SHP77 treated with DMSO at 0.1 percent for 48 hours (cell line): ENCODE results near the gene STUM.
"Not testable (repeated sequence)": the region's sequence is repeated elsewhere in the genome, so short reads cannot be mapped to it uniquely, and the experiment has no call there.

Source experiments
- DNase-seq: peaks from one replicate; lab custom pipeline; 2025; lab: John Stamatoyannopoulos, UW

The STUM gene, protein sequence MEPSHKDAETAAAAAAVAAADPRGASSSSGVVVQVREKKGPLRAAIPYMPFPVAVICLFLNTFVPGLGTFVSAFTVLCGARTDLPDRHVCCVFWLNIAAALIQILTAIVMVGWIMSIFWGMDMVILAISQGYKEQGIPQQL

DNA sequence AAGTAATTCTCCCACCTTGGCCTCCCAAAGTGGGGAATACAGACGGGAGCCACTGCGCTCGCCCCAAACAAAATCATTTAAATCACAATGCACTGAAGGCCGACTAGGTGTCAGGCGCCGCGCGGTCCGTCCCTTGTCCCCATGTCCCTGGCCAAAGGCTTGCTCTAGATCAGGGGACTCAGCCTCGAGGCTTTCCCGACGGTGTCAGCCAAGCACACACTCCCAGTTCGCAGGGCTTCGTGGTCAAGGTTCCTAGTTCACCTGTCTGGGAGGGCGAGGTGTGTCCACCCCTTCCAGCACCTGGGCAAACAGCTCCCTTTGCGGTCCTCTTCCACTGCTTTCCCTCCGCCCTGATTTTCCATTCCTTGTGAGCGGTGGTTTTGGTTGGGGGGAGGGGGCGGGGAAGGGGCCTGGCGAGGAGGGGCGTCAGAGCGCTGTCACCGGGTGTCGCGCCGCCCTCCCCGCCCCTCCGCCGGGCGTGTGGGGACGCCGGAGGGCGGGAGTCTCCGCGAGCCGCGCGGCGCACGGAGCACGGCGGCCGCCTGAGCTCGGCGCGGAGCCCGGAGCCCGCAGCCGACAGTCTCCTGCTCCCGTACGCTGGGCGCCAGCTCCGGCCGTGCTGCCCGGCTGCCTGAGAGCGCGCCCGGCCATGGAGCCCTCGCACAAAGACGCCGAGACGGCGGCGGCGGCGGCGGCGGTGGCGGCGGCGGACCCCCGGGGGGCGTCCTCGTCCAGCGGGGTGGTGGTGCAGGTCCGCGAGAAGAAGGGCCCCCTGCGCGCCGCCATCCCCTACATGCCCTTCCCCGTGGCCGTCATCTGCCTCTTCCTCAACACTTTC lies at the start of gene STUM:
STUM (plus strand) TSS at position 509 of the 838 bp plus-strand sequence; CDS start at position 650, 141 bp downstream.
- DNase-seq: no peak

DNA sequence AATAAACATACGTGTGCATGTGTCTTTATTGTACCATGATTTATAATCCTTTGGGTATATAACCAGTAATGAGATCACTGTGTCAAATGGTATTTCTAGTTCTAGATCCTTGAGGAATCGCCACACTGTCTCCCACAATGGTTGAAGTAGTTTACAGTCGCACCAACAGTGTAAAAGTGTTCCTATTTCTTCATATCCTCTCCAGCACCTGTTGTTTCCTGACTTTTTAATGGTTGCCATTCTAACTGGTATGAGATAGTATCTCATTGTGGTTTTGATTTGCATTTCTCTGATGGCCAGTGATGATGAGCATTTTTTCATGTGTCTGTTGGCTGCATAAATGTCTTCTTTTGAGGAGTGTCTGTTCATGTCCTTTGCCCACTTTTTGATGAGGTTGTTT lies 48.9 kb upstream of the STUM start:
- DNase-seq: not testable (repeated sequence)

DNA sequence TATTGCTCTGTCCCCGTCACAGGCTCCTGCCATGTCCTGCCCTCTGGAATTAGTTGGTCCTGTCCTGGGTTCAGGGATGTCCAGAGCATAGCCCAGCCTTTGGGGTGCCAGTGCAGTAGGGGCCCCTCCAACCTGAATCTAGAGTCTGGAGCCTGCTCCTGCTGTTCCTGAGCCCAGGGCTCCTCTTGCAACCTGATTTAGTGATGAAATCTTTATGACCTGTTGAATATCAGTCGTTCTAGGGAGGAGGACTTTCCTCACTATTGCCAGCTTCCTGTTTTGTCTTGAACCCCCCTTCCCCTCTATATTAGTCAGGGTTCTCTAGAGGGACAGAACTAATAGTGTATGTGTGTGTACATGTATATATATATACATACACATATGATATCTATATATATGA lies 42.5 kb upstream of the STUM start:
- DNase-seq: no peak

DNA sequence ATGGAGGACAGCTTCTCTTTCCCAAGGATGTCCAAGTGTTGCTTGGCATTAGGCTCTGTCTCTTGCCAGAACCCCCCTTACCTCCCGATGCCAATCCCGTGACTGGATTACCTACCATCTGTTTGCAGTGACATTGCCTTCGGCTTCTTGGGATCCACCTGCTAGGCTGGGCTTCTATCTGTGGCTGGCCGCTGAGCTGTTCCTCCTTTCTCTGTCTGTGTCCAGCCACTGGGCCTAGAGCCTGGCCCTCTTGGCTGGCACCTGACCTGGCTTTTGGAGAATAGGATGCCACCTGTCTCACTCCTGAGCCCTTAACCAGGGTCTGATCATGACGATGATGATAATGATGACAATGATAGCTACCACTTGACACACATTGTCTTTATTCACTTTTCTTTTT lies 41.6 kb upstream of the STUM start:
- DNase-seq: no peak

DNA sequence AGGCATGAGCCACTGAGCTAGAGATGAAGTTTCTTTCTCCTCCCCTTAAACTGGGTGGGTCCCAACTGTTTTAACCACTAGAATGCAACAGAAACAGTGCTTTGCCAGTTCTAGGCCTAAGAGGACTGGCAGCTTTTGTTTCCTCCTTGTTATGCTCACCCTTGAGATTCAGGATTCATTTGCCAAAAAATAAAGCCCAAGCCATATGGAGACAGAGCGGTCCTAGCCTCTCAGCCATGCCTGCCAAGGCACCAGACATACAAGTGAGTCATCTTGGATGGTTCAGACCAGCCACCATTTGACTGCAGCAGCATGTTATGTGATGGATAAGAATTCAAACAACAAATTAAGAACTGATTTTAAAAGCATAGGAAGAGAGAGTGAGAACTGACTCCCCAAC lies 38.1 kb upstream of the STUM start:
- DNase-seq: no peak

DNA sequence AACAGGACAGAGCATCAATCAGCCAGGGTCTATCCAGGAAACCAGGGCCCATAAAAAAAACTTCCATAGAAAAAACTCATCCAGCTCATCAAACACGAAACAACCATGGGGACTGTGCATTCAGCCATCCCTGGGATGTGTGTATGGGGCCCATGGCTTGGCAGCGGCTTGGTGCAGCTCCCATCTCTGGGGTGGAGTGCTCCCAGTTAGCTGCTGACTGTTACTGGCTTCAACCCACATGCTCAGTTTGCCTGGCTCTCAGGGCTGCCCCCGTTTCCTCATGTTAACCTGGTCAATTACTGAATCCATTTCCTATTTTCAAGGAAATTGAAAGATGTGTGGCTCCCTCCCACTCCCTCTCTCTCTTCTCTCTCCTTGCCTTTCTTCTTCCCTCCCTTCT lies 37.3 kb upstream of the STUM start:
- no peak for DNase-seq

DNA sequence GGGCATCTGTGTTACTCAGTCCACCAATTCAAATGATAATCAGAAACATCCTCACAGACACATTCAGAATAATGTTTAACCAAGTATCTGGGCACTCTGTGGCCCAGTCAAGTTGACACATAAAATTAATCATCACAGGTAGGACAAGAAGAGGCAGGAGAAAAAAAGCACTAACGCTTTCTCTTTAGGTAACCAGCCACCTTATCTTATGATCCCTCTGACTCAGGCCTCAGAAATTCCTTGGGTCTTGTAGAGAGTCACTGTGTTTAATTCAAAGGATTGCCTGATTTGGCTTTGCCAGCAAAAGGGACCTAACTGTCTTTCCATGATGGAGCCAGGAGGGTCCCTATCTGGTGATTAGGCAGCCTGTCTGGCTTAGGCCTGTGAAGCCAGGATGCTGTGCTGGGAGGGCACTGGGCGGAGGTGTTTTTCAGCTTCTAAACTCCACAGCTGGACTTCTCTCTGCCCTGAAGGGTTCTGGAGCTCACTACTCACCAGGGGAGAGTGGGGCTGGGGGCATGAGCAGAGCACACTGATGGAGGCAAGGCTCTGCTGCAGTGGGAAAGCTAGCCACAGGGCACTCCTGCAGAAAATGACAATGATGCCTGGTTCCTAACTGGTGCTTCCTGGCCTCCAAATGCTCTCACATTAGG lies 36.4 kb upstream of the STUM start:
- DNase-seq: no peak

DNA sequence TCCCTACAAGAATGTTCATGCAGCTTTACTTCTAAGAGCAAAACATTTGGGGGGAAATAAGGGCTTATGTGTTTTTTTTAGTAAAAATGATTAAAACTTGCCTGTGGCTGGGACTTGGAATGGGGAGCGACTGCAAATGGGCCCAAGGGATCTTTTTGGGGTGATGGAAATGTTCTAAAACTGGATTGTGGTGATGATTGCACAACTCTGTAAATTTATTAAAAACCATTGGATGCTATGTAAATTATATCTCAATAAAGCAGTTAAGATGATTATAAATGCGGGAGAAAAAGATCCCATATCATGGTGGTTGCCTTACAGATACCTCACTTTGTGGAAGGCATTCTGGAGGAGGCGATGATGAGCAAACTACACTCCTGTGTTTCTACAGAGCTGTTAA lies 30.2 kb upstream of the STUM start:
- no peak for DNase-seq

DNA sequence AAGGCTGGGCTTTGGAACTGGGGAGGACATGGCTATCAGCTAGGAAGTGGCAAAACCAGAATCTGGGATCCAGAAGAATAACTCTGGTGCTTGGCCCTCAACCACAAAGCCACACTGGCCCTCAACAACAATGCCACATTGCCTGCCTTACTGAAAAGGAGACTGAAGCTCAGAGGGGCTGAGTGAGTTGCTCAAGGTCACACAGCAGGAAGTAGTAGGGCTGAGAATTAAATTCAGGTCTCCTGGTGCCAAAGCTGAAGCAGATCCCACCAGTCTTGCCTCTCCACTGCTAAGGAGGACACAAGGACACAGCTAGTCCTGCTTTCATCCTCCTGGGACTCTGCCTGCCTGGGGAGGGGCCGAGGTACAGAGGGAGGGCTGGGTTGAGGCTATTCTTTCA lies 29.4 kb upstream of the STUM start:
- DNase-seq: no peak

DNA sequence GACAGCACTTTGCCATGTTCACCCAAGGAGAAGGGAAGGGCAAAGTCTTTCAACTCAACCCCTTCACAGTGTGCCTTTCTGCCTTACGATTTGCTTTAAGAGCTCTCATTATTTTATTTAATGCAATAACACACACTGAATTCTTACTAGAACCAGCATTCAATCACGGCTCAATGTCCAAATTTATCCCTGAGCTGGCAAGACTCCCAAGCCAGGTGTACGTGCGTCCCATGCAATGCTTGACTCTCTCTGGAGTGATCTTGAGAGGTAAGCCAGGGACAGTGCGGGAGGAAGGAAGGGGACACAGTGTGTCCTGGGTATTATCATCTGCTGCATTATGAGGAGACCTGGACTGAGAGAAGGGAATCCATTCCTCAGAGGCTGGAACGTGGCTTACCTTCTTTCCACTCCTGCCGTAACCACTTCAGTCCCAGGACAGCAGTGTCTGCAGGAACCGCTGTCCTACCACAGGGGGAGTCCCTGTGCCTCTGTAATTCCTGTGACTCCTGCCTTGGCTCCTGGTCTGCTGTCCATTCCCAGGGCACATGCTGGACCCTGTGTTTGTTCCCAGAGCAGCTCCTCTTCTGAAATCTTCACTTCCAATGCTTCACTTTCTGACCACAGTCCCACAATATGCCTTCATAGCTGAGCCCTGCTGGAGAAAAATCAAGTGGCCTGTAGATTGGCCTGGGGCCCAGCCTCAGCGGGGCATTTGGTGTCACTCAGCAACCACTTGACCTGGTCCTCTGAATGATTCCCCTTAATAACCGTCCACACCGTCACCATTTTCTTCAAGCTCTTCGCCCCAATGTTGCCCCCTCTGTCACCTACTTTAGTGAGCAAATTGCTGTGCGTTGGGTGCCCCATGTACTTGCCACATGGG lies 28.6 kb upstream of the STUM start:
- no peak for DNase-seq

DNA sequence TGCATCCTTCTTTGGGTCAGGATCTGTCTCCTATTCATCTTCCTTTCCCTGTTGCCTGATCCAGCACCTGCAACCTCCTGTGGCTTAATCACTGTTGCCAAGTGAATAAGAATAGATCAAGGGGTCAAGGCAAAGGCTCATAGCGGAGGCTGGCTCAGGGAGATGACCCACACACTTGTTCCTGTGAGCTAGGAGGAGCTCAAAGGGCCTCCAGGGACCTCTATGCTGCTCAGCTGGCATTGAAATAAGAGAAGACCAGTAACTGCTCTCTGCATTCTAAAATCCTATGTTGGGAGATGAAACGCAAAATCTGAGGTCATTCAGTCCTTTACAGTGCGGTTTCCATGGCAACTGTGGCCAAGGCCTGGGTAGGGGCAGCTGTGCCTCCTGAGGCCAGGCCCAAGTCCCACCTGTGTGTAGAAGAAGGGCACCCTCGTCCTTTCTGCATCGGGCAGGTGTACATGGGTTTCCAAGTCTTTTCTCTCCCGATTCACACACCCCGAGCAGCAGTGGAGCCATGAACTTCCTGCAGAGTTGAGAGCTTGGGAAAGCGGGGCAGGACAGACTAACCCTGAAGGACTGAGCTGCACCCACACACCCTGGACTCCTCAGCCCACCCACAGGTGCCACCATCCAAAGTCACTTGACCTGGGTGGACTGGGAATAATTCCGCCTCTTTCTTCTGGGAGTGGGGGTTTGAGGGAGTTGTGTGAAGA lies 27.8 kb upstream of the STUM start:
- no peak for DNase-seq

DNA sequence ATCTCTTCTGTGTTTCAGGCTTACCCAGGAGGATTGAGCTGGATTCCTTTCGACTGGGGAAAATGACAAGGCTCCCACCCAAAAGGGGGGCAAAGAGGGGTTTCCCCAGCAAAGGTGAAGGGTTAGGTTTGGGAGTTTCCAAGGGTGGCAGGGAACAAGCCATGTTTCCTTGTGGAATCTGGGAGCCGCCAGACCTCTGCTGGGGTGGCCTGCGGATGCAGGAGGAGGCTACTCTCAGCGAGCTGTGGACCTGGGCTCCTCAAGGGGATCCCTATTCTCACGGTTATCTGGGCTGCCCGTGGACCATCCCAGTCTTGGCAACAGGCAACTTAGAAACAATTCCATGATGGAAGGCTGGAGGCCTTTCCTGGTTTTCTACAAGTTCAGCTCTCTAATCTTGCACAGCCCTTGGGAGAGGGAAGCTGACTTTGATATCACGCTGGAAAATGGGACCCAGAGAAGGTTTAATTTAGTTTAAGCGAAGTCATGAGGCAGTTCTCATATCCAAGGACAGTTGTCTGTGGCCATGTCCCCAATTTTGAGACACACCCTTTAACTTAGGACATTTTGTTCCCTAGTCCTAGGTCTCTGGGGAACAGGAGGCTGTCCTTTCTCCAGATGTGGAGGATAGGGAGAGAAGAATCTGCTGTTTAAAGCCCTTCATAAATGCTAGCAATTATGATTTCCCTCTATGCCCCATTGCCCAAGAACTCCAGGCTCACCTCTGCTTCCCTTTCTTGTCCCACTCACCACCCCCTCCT lies 24.7 kb upstream of the STUM start:
- DNase-seq: no peak

DNA sequence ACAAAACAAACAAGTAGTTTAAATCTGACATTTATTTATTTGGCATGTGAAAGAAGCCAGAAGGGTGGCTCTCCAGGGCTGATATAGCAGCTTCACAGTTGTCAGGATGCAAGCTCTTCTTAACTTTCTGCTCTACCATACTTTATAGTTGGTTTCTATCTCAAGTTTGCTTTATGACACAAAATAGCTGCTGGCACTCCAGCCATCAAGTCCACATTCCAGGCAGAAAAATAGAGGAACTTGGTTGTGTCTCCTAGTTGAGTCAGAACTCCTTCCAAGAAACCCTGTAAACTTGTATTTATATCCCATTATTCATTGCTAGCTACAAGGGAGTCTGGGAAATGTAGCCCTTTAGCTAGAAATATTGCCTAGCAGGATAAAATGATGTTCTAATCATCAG lies 24.0 kb upstream of the STUM start:
- no peak for DNase-seq

DNA sequence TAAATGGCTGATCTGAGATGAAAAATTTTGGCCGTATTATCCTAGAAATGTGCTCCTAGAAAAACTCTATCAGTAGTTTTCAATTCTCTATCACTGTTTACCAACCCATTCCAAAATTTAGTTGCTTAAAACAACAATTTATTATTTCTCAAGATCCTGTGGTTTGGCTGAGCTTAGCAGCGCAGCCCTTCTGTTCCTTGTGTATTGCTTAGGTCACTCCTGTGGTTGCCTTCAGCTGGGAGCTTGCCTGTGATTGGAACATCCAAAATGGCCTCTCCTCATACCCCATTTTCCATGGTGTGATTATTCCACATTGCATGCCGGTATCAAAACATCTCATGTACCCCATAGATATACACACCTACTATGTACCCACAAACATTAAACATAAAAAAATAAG lies 22.8 kb upstream of the STUM start:
- DNase-seq: no peak

DNA sequence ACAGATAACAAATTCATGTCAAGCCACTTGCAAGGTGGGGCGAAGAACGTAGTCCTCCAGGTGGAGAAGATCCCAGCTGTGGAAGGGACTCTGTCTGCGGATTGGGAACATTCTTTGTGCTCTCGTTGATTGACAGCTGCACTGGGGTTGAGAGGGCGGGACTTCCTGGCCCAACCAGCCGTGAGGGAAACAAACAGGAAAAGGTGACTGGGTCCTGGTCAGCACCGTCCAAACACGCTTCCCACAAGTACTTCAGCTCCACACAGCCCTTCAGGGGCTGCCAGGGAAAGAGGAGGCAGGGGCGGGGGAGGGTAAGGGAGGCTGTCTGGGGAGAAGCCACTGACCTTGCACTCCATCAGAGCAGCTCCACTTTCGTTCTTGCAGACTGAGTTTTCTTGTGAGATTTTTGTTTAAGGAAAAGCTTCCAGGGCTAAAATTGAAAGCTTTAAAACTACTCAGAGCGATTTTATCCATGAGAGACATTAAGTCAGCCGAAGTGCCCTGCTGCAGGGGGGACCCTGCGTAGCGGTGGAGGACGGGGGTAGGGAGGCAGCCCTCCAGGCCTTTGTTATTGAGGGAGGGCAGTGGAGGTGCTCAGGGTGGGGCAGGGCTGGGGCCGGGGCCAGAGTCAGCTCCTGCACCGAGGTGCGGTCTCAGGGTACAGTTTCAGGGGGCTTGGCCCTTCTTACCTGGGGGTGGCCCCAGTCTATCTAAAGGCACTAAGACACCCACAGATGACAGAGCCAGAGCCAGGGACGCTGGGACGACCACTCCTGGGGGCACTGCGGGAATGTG lies 21.6 kb upstream of the STUM start:
- DNase-seq: peak; percentile 45

DNA sequence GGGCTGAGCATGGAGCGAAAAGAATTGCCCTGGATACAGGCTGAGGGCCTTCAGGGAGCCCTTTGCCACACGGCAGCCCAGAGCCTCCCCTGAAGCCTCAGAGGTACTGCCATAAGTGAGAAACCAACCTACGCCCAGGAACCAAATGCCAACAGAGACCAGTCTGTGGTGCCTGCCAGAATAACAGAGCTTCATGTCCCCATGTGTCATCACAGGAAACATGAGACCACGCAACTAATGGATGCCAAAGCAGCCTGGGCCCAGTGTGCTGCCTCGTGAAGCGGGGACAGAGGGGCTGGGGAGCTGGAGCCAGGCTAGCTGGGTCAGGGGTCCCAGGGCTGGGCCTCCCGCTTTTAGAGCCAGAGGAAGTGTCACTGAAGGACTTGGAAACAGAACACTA lies 18.7 kb upstream of the STUM start:
- DNase-seq: no peak

DNA sequence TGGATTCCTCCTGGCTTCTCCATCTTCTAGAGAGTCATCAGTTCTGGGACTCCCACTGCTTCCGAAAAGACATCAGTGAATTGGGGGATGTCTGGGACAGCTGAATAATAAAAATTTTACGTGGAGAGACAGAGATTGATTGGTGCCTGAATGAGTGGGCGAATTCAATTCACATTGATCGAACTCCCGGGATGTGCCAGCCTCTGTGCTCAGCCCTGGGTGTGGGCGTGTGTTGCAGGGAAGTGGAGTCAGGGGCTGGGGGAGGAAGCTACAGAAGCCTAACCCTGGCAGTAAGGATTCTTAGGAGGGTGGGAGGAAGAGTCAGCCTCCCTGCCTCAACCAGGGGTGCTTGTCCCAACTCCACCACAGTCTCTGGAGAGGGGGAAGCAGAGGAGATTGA lies 18.0 kb upstream of the STUM start:
- DNase-seq: no peak

DNA sequence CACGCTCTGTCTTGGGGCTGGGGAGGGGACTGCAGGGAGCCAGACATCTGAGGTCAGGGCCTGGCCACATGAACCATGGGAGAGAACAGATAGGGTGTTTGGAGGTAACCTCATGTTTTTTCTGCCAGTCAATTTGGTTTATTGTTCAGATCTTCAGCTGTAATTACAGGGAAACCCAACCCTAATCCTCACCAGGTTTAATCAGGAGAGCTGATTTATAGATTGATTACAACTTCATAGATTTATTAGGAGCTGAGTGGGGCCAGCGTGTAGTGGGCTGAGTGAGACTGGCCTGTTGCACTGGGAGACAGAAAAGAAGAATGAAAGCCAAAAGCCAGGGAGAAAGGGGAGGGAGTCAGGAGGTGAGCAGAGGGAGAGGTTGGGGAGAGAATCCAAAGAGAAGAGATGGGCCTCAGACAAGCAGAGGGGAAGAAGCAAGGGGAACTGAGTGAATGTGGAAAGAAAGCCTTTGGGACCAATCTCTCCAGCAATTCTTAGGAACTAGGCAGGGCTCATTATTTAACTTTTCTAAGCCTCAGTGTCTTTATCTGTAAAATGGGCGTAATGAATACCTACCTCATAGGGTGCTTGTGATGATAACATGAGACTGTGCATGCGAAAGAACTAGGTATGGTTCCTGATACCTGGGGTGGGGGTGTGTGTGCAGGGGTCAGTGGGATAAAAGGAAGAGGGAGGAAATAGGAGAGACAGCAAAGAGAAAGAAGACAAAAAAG lies 17.0 kb upstream of the STUM start:
- DNase-seq: no peak

DNA sequence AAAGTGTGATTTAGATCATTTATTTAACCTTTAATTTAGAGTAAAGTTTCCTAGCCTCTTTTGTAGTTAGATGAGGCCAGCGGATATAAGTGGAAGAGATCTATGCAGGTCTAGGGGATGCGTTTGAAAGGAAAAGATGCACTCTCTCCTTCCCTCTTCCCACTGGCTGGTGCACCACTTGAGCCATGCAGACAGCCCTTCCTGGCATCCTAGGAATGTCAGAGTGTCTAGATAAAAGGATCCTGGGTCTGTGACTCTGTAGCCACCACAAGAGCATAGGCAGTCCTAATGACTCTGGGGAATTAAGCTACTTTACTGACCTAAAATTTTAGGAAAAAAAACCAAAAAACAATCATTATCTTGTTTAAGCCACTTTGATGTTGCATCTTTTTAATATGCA lies 16.0 kb upstream of the STUM start:
- no peak for DNase-seq
